IPS-18a (cell line): ENCODE results near the gene NR1I3.

ENCODE experiments used
- H3K27ac ChIP-seq: one replicate; pipeline ENCODE4 v1.5.1; 2013; ENCODE audit warnings: low read length
- H3K27me3 ChIP-seq: one replicate; pipeline ENCODE4 v1.6.1; 2013; ENCODE audit warnings: mild to moderate bottlenecking, low read length; ENCODE audit not compliant: control insufficient read depth, insufficient read depth
- H3K36me3 ChIP-seq: one replicate; pipeline ENCODE4 v1.6.1; 2013; ENCODE audit warnings: low read depth, low read length; ENCODE audit not compliant: control insufficient read depth
- H3K4me1 ChIP-seq: one replicate; pipeline ENCODE4 v1.6.1; 2013; ENCODE audit warnings: low read depth, low read length; ENCODE audit not compliant: control insufficient read depth
- H3K4me3 ChIP-seq: one replicate; pipeline ENCODE4 v1.5.1; 2013; ENCODE audit warnings: low read length
- H3K9ac ChIP-seq: one replicate; pipeline ENCODE4 v1.6.1; 2013; ENCODE audit warnings: mild to moderate bottlenecking, low read length, moderate library complexity
- H3K9me3 ChIP-seq: one replicate; pipeline ENCODE4 v1.6.1; 2013; ENCODE audit warnings: low read depth, low read length; ENCODE audit not compliant: control insufficient read depth

NR1I3 gene

GRCh38 chr1:161238039-161238473 is at the start of gene NR1I3:
TSS of gene NR1I3 (minus strand) at chr1:161238203. CDS start at chr1:161236565, 1,638 bp downstream.
- H3K36me3 ChIP-seq, result no peaks in the 10 kb centered on the region
- H3K4me1 ChIP-seq, result no peaks in the 10 kb centered on the region
- H3K27me3 ChIP-seq, result no peaks in the 10 kb centered on the region
- no peak within 1 kb of the TSS for H3K4me3 ChIP-seq
- no peak within 1 kb of the TSS for H3K9ac ChIP-seq
- no peak within 1 kb of the TSS for H3K27ac ChIP-seq
- no peaks in the 10 kb centered on the region for H3K9me3 ChIP-seq

- H3K27me3 ChIP-seq, result no peaks in the 10 kb centered on the region
- H3K4me1 ChIP-seq, result peaks cover 8% of the 10 kb centered on the region
- H3K27ac ChIP-seq, result no peak overlapping the region
- no peaks in the 10 kb centered on the region for H3K9me3 ChIP-seq
- H3K36me3 ChIP-seq, result no peaks in the 10 kb centered on the region
- H3K4me3 ChIP-seq, result no peak overlapping the region
- no peak overlapping the region for H3K9ac ChIP-seq
These were observed 49.6 kb upstream of the NR1I3 start for GRCh38 chr1:161287482-161288054.

- Histone ChIP-seq H3K27me3 (no peaks in the 10 kb centered on the region), H3K36me3 (no peaks in the 10 kb centered on the region), H3K9me3 (no peaks in the 10 kb centered on the region), H3K27ac (no peak overlapping the region), H3K4me1 (peaks cover 8% of the 10 kb centered on the region), H3K4me3 (no peak overlapping the region), H3K9ac (no peak overlapping the region)
These were observed 47.5 kb upstream of the NR1I3 start for GRCh38 chr1:161285521-161285920.

GRCh38 chr1:161285113-161285512 is 47.1 kb upstream of the NR1I3 start:
- H3K4me3 ChIP-seq, result no peak overlapping the region
- H3K36me3 ChIP-seq, result no peaks in the 10 kb centered on the region
- peaks cover 8% of the 10 kb centered on the region for H3K4me1 ChIP-seq
- H3K9ac ChIP-seq, result no peak overlapping the region
- no peaks in the 10 kb centered on the region for H3K9me3 ChIP-seq
- no peaks in the 10 kb centered on the region for H3K27me3 ChIP-seq
- H3K27ac ChIP-seq, result no peak overlapping the region

GRCh38 chr1:161282991-161283390 is 45.0 kb upstream of the NR1I3 start:
- Histone ChIP-seq H3K27me3 (no peaks in the 10 kb centered on the region), H3K4me1 (peaks cover 8% of the 10 kb centered on the region), H3K27ac (no peak overlapping the region), H3K4me3 (no peak overlapping the region), H3K36me3 (no peaks in the 10 kb centered on the region), H3K9me3 (no peaks in the 10 kb centered on the region), H3K9ac (no peak overlapping the region)

GRCh38 chr1:161274874-161275273 is 36.9 kb upstream of the NR1I3 start:
- no peaks in the 10 kb centered on the region for H3K4me1 ChIP-seq
- H3K9ac ChIP-seq, result no peak overlapping the region
- no peaks in the 10 kb centered on the region for H3K9me3 ChIP-seq
- no peaks in the 10 kb centered on the region for H3K36me3 ChIP-seq
- no peak overlapping the region for H3K27ac ChIP-seq
- no peaks in the 10 kb centered on the region for H3K27me3 ChIP-seq
- H3K4me3 ChIP-seq, result no peak overlapping the region

GRCh38 chr1:161273402-161273801 is 35.4 kb upstream of the NR1I3 start:
- H3K9ac ChIP-seq, result no peak overlapping the region

GRCh38 chr1:161267321-161267720 is 29.3 kb upstream of the NR1I3 start:
- H3K27ac ChIP-seq, result no peak overlapping the region
- no peak overlapping the region for H3K9ac ChIP-seq
- no peaks in the 10 kb centered on the region for H3K36me3 ChIP-seq
- H3K27me3 ChIP-seq, result peaks cover 6% of the 10 kb centered on the region
- no peaks in the 10 kb centered on the region for H3K9me3 ChIP-seq
- H3K4me1 ChIP-seq, result peaks cover 6% of the 10 kb centered on the region
- no peak overlapping the region for H3K4me3 ChIP-seq

More at GRCh38 chr1:161273402-161273801, 35.4 kb upstream of the NR1I3 start:
- no peaks in the 10 kb centered on the region for H3K36me3 ChIP-seq
- H3K27me3 ChIP-seq, result no peaks in the 10 kb centered on the region
- no peak overlapping the region for H3K4me3 ChIP-seq
- no peaks in the 10 kb centered on the region for H3K4me1 ChIP-seq
- H3K9me3 ChIP-seq, result no peaks in the 10 kb centered on the region
- H3K27ac ChIP-seq, result no peak overlapping the region

- H3K36me3 ChIP-seq, result no peaks in the 10 kb centered on the region
- peaks cover 6% of the 10 kb centered on the region for H3K4me1 ChIP-seq
- H3K27ac ChIP-seq, result no peak overlapping the region
- H3K9me3 ChIP-seq, result no peaks in the 10 kb centered on the region
- H3K4me3 ChIP-seq, result no peak overlapping the region
- peaks cover 7% of the 10 kb centered on the region for H3K27me3 ChIP-seq
- H3K9ac ChIP-seq, result no peak overlapping the region
These were observed 28.8 kb upstream of the NR1I3 start for GRCh38 chr1:161266836-161267235.

GRCh38 chr1:161266202-161266601 is 28.2 kb upstream of the NR1I3 start:
- Histone ChIP-seq H3K4me3 (no peak overlapping the region), H3K4me1 (peaks cover 6% of the 10 kb centered on the region), H3K27me3 (peaks cover 13% of the 10 kb centered on the region), H3K27ac (no peak overlapping the region), H3K36me3 (no peaks in the 10 kb centered on the region), H3K9me3 (no peaks in the 10 kb centered on the region), H3K9ac (no peak overlapping the region)

- H3K4me1 ChIP-seq, result peaks cover 6% of the 10 kb centered on the region
- H3K4me3 ChIP-seq, result no peak overlapping the region
- no peak overlapping the region for H3K27ac ChIP-seq
- H3K9ac ChIP-seq, result no peak overlapping the region
- H3K27me3 ChIP-seq, result peaks cover 22% of the 10 kb centered on the region
- no peaks in the 10 kb centered on the region for H3K36me3 ChIP-seq
- H3K9me3 ChIP-seq, result no peaks in the 10 kb centered on the region
These were observed 27.3 kb upstream of the NR1I3 start for GRCh38 chr1:161265305-161265704.
